Stimulated activated CD4-positive, alpha-beta T cell treated with anti-CD3 and anti-CD28 coated beads, TNF-alpha, amount 100 ng/mL, for 1 hour (primary cell): ENCODE measurements around the gene TRIM13.
"Not testable (repeated sequence)": the region's sequence is repeated elsewhere in the genome, so short reads cannot be mapped to it uniquely, and the experiment has no call there.

Source experiments
- DNase-seq, 3 donors: peaks; one replicate each; pipeline ENCODE4 v3.0.0-alpha.2; 2020; ENCODE audit warnings: low read depth in 3 of 3, low spot score in 1 of 3

TRIM13 gene

GRCh38 chr13:49996951-49997895 lies at the start of gene TRIM13:
Gene TRIM13 (plus strand): TSS chr13:49997042. CDS start chr13:50011941, 14,899 bp downstream.
- peak; percentile 50 to 69 (median 55) for DNase-seq

- DNase-seq, result not testable (repeated sequence)
Measured at GRCh38 chr13:49948777-49949270, 48.0 kb upstream of the TRIM13 start.

GRCh38 chr13:49951754-49952535 lies 44.9 kb upstream of the TRIM13 start:
- DNase-seq, result no peak

- DNase-seq, result no peak
Measured at GRCh38 chr13:49953560-49953959, 43.3 kb upstream of the TRIM13 start.

- no peak for DNase-seq
Measured at GRCh38 chr13:49954674-49955455, 42.0 kb upstream of the TRIM13 start.

GRCh38 chr13:49956131-49956530 lies 40.7 kb upstream of the TRIM13 start:
- no peak for DNase-seq

- no peak for DNase-seq
Measured at GRCh38 chr13:49958321-49958720, 38.5 kb upstream of the TRIM13 start.

- DNase-seq, result no peak
Measured at GRCh38 chr13:49967456-49967855, 29.4 kb upstream of the TRIM13 start.

- DNase-seq, result no peak
Measured at GRCh38 chr13:49972709-49973108, 24.1 kb upstream of the TRIM13 start.

- no peak for DNase-seq
Measured at GRCh38 chr13:49975826-49976225, 21.0 kb upstream of the TRIM13 start.

GRCh38 chr13:49976314-49977258 lies 20.3 kb upstream of the TRIM13 start:
- DNase-seq, result peak; percentile 35 to 65 (median 58)

- no peak for DNase-seq
Measured at GRCh38 chr13:49977992-49978391, 18.9 kb upstream of the TRIM13 start.

- DNase-seq, result no peak
Measured at GRCh38 chr13:49980266-49980665, 16.6 kb upstream of the TRIM13 start.

GRCh38 chr13:49985129-49985528 lies 11.7 kb upstream of the TRIM13 start:
- no peak for DNase-seq

- no peak for DNase-seq
Measured at GRCh38 chr13:49986471-49986870, 10.4 kb upstream of the TRIM13 start.

GRCh38 chr13:49990612-49991011 lies 6.2 kb upstream of the TRIM13 start:
- not testable (repeated sequence) for DNase-seq

GRCh38 chr13:49993111-49993510 lies 3.7 kb upstream of the TRIM13 start:
- no peak for DNase-seq

- no peak for DNase-seq
Measured at GRCh38 chr13:49993666-49994065, 3.2 kb upstream of the TRIM13 start.

- no peak for DNase-seq
Measured at GRCh38 chr13:49995625-49996101, 1.2 kb upstream of the TRIM13 start.
